ENCODE measurements around the gene IL17RE.

Gene IL17RE

DNA sequence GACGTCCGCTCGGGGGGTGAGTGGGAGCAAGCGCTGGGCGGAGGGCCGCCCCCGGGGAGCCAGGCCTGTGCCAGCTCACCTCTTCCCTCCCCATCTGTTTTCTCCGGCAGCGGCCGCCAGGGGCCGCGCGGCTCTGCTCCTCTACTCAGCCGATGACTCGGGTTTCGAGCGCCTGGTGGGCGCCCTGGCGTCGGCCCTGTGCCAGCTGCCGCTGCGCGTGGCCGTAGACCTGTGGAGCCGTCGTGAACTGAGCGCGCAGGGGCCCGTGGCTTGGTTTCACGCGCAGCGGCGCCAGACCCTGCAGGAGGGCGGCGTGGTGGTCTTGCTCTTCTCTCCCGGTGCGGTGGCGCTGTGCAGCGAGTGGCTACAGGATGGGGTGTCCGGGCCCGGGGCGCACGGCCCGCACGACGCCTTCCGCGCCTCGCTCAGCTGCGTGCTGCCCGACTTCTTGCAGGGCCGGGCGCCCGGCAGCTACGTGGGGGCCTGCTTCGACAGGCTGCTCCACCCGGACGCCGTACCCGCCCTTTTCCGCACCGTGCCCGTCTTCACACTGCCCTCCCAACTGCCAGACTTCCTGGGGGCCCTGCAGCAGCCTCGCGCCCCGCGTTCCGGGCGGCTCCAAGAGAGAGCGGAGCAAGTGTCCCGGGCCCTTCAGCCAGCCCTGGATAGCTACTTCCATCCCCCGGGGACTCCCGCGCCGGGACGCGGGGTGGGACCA is 30.4 kb downstream of the IL17RE start (continued):
- TF ChIP-seq, protein P1, sequence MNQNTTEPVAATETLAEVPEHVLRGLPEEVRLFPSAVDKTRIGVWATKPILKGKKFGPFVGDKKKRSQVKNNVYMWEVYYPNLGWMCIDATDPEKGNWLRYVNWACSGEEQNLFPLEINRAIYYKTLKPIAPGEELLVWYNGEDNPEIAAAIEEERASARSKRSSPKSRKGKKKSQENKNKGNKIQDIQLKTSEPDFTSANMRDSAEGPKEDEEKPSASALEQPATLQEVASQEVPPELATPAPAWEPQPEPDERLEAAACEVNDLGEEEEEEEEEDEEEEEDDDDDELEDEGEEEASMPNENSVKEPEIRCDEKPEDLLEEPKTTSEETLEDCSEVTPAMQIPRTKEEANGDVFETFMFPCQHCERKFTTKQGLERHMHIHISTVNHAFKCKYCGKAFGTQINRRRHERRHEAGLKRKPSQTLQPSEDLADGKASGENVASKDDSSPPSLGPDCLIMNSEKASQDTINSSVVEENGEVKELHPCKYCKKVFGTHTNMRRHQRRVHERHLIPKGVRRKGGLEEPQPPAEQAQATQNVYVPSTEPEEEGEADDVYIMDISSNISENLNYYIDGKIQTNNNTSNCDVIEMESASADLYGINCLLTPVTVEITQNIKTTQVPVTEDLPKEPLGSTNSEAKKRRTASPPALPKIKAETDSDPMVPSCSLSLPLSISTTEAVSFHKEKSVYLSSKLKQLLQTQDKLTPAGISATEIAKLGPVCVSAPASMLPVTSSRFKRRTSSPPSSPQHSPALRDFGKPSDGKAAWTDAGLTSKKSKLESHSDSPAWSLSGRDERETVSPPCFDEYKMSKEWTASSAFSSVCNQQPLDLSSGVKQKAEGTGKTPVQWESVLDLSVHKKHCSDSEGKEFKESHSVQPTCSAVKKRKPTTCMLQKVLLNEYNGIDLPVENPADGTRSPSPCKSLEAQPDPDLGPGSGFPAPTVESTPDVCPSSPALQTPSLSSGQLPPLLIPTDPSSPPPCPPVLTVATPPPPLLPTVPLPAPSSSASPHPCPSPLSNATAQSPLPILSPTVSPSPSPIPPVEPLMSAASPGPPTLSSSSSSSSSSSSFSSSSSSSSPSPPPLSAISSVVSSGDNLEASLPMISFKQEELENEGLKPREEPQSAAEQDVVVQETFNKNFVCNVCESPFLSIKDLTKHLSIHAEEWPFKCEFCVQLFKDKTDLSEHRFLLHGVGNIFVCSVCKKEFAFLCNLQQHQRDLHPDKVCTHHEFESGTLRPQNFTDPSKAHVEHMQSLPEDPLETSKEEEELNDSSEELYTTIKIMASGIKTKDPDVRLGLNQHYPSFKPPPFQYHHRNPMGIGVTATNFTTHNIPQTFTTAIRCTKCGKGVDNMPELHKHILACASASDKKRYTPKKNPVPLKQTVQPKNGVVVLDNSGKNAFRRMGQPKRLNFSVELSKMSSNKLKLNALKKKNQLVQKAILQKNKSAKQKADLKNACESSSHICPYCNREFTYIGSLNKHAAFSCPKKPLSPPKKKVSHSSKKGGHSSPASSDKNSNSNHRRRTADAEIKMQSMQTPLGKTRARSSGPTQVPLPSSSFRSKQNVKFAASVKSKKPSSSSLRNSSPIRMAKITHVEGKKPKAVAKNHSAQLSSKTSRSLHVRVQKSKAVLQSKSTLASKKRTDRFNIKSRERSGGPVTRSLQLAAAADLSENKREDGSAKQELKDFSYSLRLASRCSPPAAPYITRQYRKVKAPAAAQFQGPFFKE (tag by site-specific recombination; IDR thresholded peaks at IDR 0.05; ENCODE audit: borderline replicate concordance), result no peak
- TF ChIP-seq, protein P2, sequence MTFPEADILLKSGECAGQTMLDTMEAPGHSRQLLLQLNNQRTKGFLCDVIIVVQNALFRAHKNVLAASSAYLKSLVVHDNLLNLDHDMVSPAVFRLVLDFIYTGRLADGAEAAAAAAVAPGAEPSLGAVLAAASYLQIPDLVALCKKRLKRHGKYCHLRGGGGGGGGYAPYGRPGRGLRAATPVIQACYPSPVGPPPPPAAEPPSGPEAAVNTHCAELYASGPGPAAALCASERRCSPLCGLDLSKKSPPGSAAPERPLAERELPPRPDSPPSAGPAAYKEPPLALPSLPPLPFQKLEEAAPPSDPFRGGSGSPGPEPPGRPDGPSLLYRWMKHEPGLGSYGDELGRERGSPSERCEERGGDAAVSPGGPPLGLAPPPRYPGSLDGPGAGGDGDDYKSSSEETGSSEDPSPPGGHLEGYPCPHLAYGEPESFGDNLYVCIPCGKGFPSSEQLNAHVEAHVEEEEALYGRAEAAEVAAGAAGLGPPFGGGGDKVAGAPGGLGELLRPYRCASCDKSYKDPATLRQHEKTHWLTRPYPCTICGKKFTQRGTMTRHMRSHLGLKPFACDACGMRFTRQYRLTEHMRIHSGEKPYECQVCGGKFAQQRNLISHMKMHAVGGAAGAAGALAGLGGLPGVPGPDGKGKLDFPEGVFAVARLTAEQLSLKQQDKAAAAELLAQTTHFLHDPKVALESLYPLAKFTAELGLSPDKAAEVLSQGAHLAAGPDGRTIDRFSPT (tag by site-specific recombination; IDR thresholded peaks at IDR 0.05), result peak; percentile 92
- TF ChIP-seq ZNF324 (tag by site-specific recombination; IDR thresholded peaks at IDR 0.05) (peak; percentile 65), ZSCAN30 (tag by site-specific recombination; IDR thresholded peaks at IDR 0.05) (peak; percentile 71), ZNF76 (tag by site-specific recombination; IDR thresholded peaks at IDR 0.05; ENCODE audit: borderline replicate concordance, low read depth) (no peak; the same call in 1 of the 2 replicates), ZNF404 (tag by site-specific recombination; IDR thresholded peaks at IDR 0.05) (no peak), ZNF37A (tag by site-specific recombination; IDR thresholded peaks at IDR 0.05) (no peak), ZNF664 (tag by site-specific recombination; IDR thresholded peaks at IDR 0.05) (no peak), ZNF114 (tag by site-specific recombination; IDR thresholded peaks at IDR 0.05) (no peak), RBAK (tag by site-specific recombination; IDR thresholded peaks at IDR 0.05) (no peak), KLF7 (tag by site-specific recombination; IDR thresholded peaks at IDR 0.05; ENCODE audit: borderline replicate concordance) (no peak; the same call in 1 of the 2 replicates)
- TF ChIP-seq, protein P3, sequence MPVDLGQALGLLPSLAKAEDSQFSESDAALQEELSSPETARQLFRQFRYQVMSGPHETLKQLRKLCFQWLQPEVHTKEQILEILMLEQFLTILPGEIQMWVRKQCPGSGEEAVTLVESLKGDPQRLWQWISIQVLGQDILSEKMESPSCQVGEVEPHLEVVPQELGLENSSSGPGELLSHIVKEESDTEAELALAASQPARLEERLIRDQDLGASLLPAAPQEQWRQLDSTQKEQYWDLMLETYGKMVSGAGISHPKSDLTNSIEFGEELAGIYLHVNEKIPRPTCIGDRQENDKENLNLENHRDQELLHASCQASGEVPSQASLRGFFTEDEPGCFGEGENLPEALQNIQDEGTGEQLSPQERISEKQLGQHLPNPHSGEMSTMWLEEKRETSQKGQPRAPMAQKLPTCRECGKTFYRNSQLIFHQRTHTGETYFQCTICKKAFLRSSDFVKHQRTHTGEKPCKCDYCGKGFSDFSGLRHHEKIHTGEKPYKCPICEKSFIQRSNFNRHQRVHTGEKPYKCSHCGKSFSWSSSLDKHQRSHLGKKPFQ (tag by site-specific recombination; IDR thresholded peaks at IDR 0.05), result peak; percentile 64
- TF ChIP-seq, protein P4, sequence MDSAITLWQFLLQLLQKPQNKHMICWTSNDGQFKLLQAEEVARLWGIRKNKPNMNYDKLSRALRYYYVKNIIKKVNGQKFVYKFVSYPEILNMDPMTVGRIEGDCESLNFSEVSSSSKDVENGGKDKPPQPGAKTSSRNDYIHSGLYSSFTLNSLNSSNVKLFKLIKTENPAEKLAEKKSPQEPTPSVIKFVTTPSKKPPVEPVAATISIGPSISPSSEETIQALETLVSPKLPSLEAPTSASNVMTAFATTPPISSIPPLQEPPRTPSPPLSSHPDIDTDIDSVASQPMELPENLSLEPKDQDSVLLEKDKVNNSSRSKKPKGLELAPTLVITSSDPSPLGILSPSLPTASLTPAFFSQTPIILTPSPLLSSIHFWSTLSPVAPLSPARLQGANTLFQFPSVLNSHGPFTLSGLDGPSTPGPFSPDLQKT (IDR thresholded peaks at IDR 0.05; ENCODE audit: borderline replicate concordance, low read depth, low read length), result no peak

DNA sequence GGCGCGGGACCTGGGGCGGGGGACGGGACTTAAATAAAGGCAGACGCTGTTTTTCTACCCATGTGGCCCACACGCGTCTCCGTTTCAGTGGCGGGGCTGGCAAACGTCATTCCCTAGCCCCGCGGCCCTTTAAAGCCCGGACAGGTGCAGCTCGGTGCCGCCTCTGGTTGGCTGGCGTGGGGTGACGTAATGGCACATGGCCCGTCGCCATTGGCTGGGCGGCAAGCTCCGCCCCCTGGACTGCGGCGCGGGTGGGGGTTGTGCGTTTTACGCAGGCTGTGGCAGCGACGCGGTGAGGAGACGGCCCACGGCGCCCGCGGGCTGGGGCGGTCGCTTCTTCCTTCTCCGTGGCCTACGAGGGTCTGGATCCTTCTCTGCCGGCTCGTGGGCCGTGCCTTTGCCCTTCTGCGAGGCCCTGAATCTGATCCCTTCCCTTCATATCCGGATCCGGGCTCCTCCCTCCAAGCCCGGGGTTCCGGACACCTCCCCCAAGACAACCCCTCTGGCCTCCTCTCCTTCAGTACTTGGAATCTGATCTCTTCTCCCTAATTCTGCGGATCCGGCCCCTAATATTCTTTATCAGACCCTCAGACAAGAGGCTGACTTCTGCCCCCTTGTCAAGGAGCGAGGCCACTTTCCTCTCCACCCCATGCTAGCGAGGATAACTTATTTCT is 31.1 kb downstream of the IL17RE start, which contains the start of gene CRELD1:
Gene CRELD1 (plus strand): TSS at position 274 of the 674 bp plus-strand sequence. CDS start 605 bp downstream, outside the sequence.
- peak within 1 kb of the TSS; percentile 95 for H3K27ac ChIP-seq (ENCODE audit: extremely low read depth, low read depth, low read length)
- H3K9me3 ChIP-seq (ENCODE audit: control insufficient read depth, insufficient read depth, low read depth, low read length), result no peaks in the 10 kb centered on the region
- POLR2A ChIA-PET, result interaction anchor here (0.6 to 3.9 kb wide), 27 partner anchors 8 to 164 kb away, joined by 3 to 33 read pairs (median 5); partner anchors contain the start of genes ARPC4, CAMK1, CIDEC and EMC3
- peaks cover 6 to 49% of the 10 kb centered on the region in 2 experiments for H3K36me3 ChIP-seq (ENCODE audit: control insufficient read depth in 2 of 2, insufficient read depth in 1 of 2, low read length in 2 of 2)
- peak within 1 kb of the TSS; percentile 74 for H3K4me3 ChIP-seq (ENCODE audit: low read depth, low read length)
- H3K4me1 ChIP-seq (ENCODE audit: control insufficient read depth, insufficient read depth, low read length), result 0 out of 2 replicates have a peak, but pooled peaks cover 2% of the 10 kb centered on the region
- CTCF ChIA-PET, result interaction anchor here (0.7 to 2.3 kb wide), 10 partner anchors 9 to 213 kb away, joined by 3 to 19 read pairs (median 6); partner anchors contain the start of genes IL17RC and JAGN1
- TF ChIP-seq ZNF571 (tag by site-specific recombination; IDR thresholded peaks at IDR 0.05) (no peak), HOXA7 (CRISPR knock-in tag; IDR thresholded peaks at IDR 0.05; ENCODE audit: borderline replicate concordance) (no peak), KLF9 (tag by site-specific recombination; IDR thresholded peaks at IDR 0.05; ENCODE audit: low read depth) (no peak), ZNF473 (tag by site-specific recombination; IDR thresholded peaks at IDR 0.05) (no peak), ZNF223 (tag by site-specific recombination; IDR thresholded peaks at IDR 0.05) (no peak), WT1 (tag by site-specific recombination; IDR thresholded peaks at IDR 0.05) (peak; percentile 69; the same call in 1 of the 2 replicates), RBAK (tag by site-specific recombination; IDR thresholded peaks at IDR 0.05) (no peak), ZNF792 (tag by site-specific recombination; IDR thresholded peaks at IDR 0.05) (no peak), ZNF561 (tag by site-specific recombination; IDR thresholded peaks at IDR 0.05; ENCODE audit: borderline replicate concordance) (peak; percentile 20; the same call in 1 of the 2 replicates), KLF7 (tag by site-specific recombination; IDR thresholded peaks at IDR 0.05; ENCODE audit: borderline replicate concordance) (no peak)
- TF ChIP-seq, protein P5, sequence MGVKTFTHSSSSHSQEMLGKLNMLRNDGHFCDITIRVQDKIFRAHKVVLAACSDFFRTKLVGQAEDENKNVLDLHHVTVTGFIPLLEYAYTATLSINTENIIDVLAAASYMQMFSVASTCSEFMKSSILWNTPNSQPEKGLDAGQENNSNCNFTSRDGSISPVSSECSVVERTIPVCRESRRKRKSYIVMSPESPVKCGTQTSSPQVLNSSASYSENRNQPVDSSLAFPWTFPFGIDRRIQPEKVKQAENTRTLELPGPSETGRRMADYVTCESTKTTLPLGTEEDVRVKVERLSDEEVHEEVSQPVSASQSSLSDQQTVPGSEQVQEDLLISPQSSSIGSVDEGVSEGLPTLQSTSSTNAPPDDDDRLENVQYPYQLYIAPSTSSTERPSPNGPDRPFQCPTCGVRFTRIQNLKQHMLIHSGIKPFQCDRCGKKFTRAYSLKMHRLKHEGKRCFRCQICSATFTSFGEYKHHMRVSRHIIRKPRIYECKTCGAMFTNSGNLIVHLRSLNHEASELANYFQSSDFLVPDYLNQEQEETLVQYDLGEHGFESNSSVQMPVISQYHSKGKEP (tag by site-specific recombination; IDR thresholded peaks at IDR 0.05), result no peak
